ENCODE measurements around the gene MRPL48.

Gene MRPL48

GRCh38 chr11:73893041-73893440 is 105.4 kb downstream of the MRPL48 start:
- no peak for DNase-seq (ENCODE audit: low spot score)

DNA sequence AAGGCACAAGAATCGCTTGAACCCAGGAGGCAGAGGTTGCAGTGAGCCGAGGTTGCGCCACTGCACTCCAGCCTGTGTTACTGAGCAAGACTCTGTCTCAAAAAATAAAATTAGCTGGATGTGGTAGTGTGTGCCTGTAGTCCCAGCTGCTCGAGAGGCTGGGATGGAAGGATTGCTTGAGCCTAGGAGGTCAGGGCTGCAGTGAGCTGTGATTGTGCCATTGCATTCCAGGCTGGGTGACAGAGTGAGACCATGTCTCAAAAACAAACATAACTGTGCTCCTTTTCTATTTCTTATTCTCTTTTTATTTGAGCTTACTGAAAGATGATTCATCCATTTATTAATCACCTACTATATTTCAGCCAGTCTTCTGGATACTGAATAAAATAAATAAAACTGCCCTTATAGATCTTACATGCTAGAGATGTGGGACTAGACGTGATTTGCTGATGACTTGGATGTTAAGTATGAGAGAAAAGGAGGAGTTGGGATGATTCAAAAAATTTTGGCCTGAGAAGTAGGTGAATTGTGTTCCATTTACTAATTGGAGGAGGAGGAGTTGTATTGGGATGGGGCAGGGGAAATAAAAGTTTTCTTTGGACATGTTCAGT is 107.2 kb downstream of the MRPL48 start:
- no peak for DNase-seq (ENCODE audit: low spot score)

GRCh38 chr11:73902303-73902702 is 114.6 kb downstream of the MRPL48 start:
- DNase-seq (ENCODE audit: low spot score): no peak

GRCh38 chr11:73907191-73907590 is 119.5 kb downstream of the MRPL48 start:
- DNase-seq (ENCODE audit: low spot score): peak; percentile 82

DNA sequence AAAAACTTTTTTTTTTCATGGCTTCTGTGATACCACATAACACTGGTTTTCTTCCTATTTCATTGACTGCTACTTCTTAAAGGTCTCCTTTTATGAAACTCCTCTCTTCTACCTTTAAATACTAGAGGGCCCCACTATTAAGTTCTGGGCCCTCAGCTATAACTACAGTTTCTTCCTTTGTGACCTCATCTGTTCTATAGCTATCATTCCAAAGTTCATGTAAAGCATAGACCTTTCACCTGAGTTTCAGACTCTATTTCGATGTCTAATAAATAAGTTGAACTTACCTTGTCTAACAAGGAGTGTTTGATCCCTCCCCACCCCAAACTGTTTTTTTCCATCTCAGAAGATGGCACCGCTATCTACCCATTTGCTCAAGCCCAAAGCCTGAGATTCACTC is 124.4 kb downstream of the MRPL48 start:
- no peak for DNase-seq (ENCODE audit: low spot score)

- no peak for DNase-seq (ENCODE audit: low spot score)
Measured at GRCh38 chr11:73913472-73913871, 125.8 kb downstream of the MRPL48 start.

DNA sequence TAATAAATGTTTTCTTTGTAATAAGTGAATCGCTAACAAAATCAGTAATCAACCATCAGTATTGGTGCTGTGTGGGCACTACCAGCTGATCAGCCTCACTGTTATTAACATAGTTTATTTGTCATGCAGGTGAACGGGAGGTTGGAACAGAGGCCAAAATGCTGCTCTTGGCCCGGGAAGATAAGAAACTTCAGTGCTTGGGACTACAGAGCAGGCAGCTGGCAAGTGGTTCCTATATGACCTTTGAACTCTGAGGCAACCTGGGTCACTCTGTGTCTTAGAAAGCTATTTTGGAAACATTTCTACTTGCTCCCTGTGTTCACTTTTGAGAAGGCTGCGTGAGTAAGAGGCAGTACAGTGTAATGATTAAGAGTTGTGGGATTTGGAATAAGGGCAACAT is 126.6 kb downstream of the MRPL48 start:
- DNase-seq (ENCODE audit: low spot score): no peak

Data from kidney tubule cell (primary cell).